ENCODE data around the gene PIPOX. TPM values are rescaled to one million over a fixed set of nuclear protein-coding genes. Genes with fewer than 3 reads are reported as not detected.

The PIPOX gene
- polyA plus RNA-seq, 3 donors: 0.30 to 0.56 TPM; not detected in 1

GRCh38 chr17:28993645-28994426, 49.1 kb upstream of the PIPOX start:
- intact Hi-C loops (cut with micrococcal nuclease): no loop called here
- no peak overlapping the region for H3K9ac ChIP-seq (ENCODE audit: insufficient read depth, low read length, poor library complexity, severe bottlenecking)
- H3K27ac ChIP-seq (ENCODE audit: low read depth in 1 of 2, low read length in 2 of 2): no peak overlapping the region
- DNase-seq: no peak
- 93% methylated on average over 11 of the region's 13 CpGs for WGBS (ENCODE audit: insufficient coverage)
- no peaks in the 10 kb centered on the region for H3K36me3 ChIP-seq (replicated peaks in 1 of 2; ENCODE audit: control insufficient read depth in 1 of 2, insufficient read depth in 2 of 2, low read length in 2 of 2)
- H2AFZ ChIP-seq (ENCODE audit: insufficient read depth, low read depth, low read length, poor library complexity, severe bottlenecking): no peak overlapping the region
- H3K79me2 ChIP-seq (ENCODE audit: insufficient read depth, low read length): no peaks in the 10 kb centered on the region
- TF ChIP-seq, protein P1, sequence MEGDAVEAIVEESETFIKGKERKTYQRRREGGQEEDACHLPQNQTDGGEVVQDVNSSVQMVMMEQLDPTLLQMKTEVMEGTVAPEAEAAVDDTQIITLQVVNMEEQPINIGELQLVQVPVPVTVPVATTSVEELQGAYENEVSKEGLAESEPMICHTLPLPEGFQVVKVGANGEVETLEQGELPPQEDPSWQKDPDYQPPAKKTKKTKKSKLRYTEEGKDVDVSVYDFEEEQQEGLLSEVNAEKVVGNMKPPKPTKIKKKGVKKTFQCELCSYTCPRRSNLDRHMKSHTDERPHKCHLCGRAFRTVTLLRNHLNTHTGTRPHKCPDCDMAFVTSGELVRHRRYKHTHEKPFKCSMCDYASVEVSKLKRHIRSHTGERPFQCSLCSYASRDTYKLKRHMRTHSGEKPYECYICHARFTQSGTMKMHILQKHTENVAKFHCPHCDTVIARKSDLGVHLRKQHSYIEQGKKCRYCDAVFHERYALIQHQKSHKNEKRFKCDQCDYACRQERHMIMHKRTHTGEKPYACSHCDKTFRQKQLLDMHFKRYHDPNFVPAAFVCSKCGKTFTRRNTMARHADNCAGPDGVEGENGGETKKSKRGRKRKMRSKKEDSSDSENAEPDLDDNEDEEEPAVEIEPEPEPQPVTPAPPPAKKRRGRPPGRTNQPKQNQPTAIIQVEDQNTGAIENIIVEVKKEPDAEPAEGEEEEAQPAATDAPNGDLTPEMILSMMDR (IDR thresholded peaks at IDR 0.05): no peak
- Mint-ChIP-seq H3K9me3 (peaks cover 0 to 3% (median 0%) of the 10 kb centered on the region in 7 donors), H3K4me3 (no peak overlapping the region), H3K36me3 (no peaks in the 10 kb centered on the region), H3K27ac (peak overlapping the region in 1 of 7 donors; percentile 40), H3K27me3 (ENCODE audit: low read depth in 3 of 3) (peaks cover 7 to 19% (median 8%) of the 10 kb centered on the region in 3 donors), H3K4me1 (peaks cover 4% of the 10 kb centered on the region)
- H3K4me3 ChIP-seq (replicated peaks in 1 of 3; ENCODE audit: low read depth in 2 of 3, low read length in 3 of 3): no peak overlapping the region
- no peaks in the 10 kb centered on the region for H3K9me3 ChIP-seq (replicated peaks in 1 of 2; ENCODE audit: control insufficient read depth in 1 of 2, insufficient read depth in 1 of 2, low read length in 2 of 2)
- H4K20me1 ChIP-seq (ENCODE audit: insufficient read depth, low read length): no peaks in the 10 kb centered on the region
- H3K4me1 ChIP-seq (ENCODE audit: control insufficient read depth in 1 of 2, insufficient read depth in 2 of 2, low read length in 2 of 2): no peaks in the 10 kb centered on the region
- peaks cover 0 to under 1% of the 10 kb centered on the region in 2 donors for H3K27me3 ChIP-seq (ENCODE audit: control insufficient read depth in 2 of 2, insufficient read depth in 2 of 2, low read length in 2 of 2)
- H3K4me2 ChIP-seq (replicated peaks; ENCODE audit: extremely low read depth, low read length, poor library complexity, severe bottlenecking): no peak overlapping the region

DNA sequence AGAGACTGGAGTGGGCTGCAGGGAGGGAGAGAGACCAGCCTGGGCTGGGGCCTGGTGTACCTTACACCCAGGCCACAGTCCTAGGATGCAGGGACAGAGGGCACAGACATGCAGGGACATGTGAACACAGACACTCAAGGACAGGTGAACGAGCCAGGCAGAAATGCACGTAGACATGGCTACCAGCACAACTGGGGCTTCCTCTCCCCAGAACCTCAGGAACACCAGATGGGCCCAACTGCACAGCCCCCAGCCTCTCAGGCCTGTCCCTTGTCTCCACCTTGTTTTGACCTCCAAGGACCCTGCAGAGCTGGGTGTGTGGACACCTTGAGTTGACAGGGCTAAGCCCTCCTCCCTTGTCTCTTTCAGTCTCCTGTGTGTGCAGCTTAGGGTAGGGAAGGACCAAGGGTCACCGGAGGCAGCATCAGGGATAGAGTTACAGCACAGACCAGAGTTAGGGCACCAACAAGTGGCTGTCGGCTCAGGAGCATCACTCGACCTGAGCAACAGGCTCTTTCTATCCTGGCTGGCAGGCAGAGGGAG, 46.3 kb upstream of the PIPOX start:
- Mint-ChIP-seq H3K4me3 (no peak overlapping the region), H3K27ac (no peak overlapping the region), H3K4me1 (peaks cover 4% of the 10 kb centered on the region), H3K9me3 (peaks cover 0 to 2% (median 0%) of the 10 kb centered on the region in 7 donors), H3K36me3 (no peaks in the 10 kb centered on the region), H3K27me3 (ENCODE audit: low read depth in 3 of 3) (peaks cover 10 to 20% (median 17%) of the 10 kb centered on the region in 3 donors)
- no peaks in the 10 kb centered on the region for H3K9me3 ChIP-seq (replicated peaks in 1 of 2; ENCODE audit: control insufficient read depth in 1 of 2, insufficient read depth in 1 of 2, low read length in 2 of 2)
- no peak overlapping the region for H3K4me2 ChIP-seq (replicated peaks; ENCODE audit: extremely low read depth, low read length, poor library complexity, severe bottlenecking)
- H3K4me3 ChIP-seq (replicated peaks in 1 of 3; ENCODE audit: low read depth in 2 of 3, low read length in 3 of 3): no peak overlapping the region
- H3K79me2 ChIP-seq (ENCODE audit: insufficient read depth, low read length): no peaks in the 10 kb centered on the region
- TF ChIP-seq, protein P1 (IDR thresholded peaks at IDR 0.05): no peak
- no peak for DNase-seq
- H4K20me1 ChIP-seq (ENCODE audit: insufficient read depth, low read length): no peaks in the 10 kb centered on the region
- no peak overlapping the region for H2AFZ ChIP-seq (ENCODE audit: insufficient read depth, low read depth, low read length, poor library complexity, severe bottlenecking)
- peaks cover 0 to 2% of the 10 kb centered on the region in 2 donors for H3K27me3 ChIP-seq (ENCODE audit: control insufficient read depth in 2 of 2, insufficient read depth in 2 of 2, low read length in 2 of 2)
- intact Hi-C loops (cut with micrococcal nuclease): no loop called here
- no peaks in the 10 kb centered on the region for H3K4me1 ChIP-seq (ENCODE audit: control insufficient read depth in 1 of 2, insufficient read depth in 2 of 2, low read length in 2 of 2)
- H3K9ac ChIP-seq (ENCODE audit: insufficient read depth, low read length, poor library complexity, severe bottlenecking): no peak overlapping the region
- no peaks in the 10 kb centered on the region for H3K36me3 ChIP-seq (replicated peaks in 1 of 2; ENCODE audit: control insufficient read depth in 1 of 2, insufficient read depth in 2 of 2, low read length in 2 of 2)
- WGBS (ENCODE audit: insufficient coverage): 46% methylated on average over 5 of the region's 5 CpGs
- H3K27ac ChIP-seq (ENCODE audit: low read depth in 1 of 2, low read length in 2 of 2): no peak overlapping the region

Measured in CD14-positive monocyte (primary cell).